SK-N-DZ (cell line): ENCODE measurements around the gene UTP18. TPM values are rescaled to one million over a fixed set of nuclear protein-coding genes. Genes with fewer than 3 reads are reported as not detected.
"Not testable (repeated sequence)": the region's sequence is repeated elsewhere in the genome, so short reads cannot be mapped to it uniquely, and the experiment has no call there.

Experiments used
- DNase-seq: peaks from one replicate; pipeline ENCODE4 v3.0.0-alpha.2; 2015; ENCODE audit warnings: low spot score
- polyA plus RNA-seq, 2 experiments: library from polyadenylated mRNA; depleted of rRNA; stranded (reverse); fragments of >200 nt; gene quantifications; 2 replicates each; pipeline ENCODE4 v1.2.3, GENCODE V29; 2014

Gene UTP18
- 119 and 126 TPM in 2 replicates for polyA plus RNA-seq (2014; cell fraction: cytosol; rRNA removed)
- polyA plus RNA-seq (2014; cell fraction: nucleus; rRNA removed), result 74.4 and 99.1 TPM in 2 replicates

GRCh38 chr17:51260237-51261023, at the start of gene UTP18:
Gene UTP18 (plus strand): TSS chr17:51260546. CDS start chr17:51260585, 39 bp downstream.
- peak; percentile 98 for DNase-seq

- no peak for DNase-seq
Measured at GRCh38 chr17:51214920-51215319, 45.4 kb upstream of the UTP18 start.

- DNase-seq, result no peak
Measured at GRCh38 chr17:51217946-51218345, 42.4 kb upstream of the UTP18 start.

- DNase-seq, result no peak
Measured at GRCh38 chr17:51221322-51221721, 39.0 kb upstream of the UTP18 start.

- DNase-seq, result no peak
Measured at GRCh38 chr17:51224402-51225262, 35.7 kb upstream of the UTP18 start.

GRCh38 chr17:51225523-51225922, 34.8 kb upstream of the UTP18 start:
- not testable (repeated sequence) for DNase-seq

GRCh38 chr17:51228161-51228560, 32.2 kb upstream of the UTP18 start:
- DNase-seq, result no peak

- DNase-seq, result no peak
Measured at GRCh38 chr17:51229889-51230288, 30.5 kb upstream of the UTP18 start.

GRCh38 chr17:51230306-51230705, 30.0 kb upstream of the UTP18 start:
- no peak for DNase-seq

- no peak for DNase-seq
Measured at GRCh38 chr17:51231999-51232398, 28.3 kb upstream of the UTP18 start.

GRCh38 chr17:51234162-51234561, 26.2 kb upstream of the UTP18 start:
- no peak for DNase-seq

GRCh38 chr17:51238255-51238887, 22.0 kb upstream of the UTP18 start:
- no peak for DNase-seq

- no peak for DNase-seq
Measured at GRCh38 chr17:51240275-51240674, 20.1 kb upstream of the UTP18 start.

GRCh38 chr17:51244041-51244440, 16.3 kb upstream of the UTP18 start:
- DNase-seq, result no peak

GRCh38 chr17:51245535-51245934, 14.8 kb upstream of the UTP18 start:
- DNase-seq, result no peak

GRCh38 chr17:51250314-51250840, 10.0 kb upstream of the UTP18 start:
- DNase-seq, result no peak

GRCh38 chr17:51251010-51251409, 9.3 kb upstream of the UTP18 start:
- DNase-seq, result no peak

- DNase-seq, result no peak
Measured at GRCh38 chr17:51255673-51256072, 4.7 kb upstream of the UTP18 start.

GRCh38 chr17:51256101-51256500, 4.2 kb upstream of the UTP18 start:
- no peak for DNase-seq

- no peak for DNase-seq
Measured at GRCh38 chr17:51257150-51258081, 2.9 kb upstream of the UTP18 start.
